Trophoblast cell (in vitro differentiated cells and primary cell): ENCODE measurements around the gene MYT1.

Experiments used
- DNase-seq, 2 donors: peaks; one replicate each; pipeline ENCODE4 v3.0.0-alpha.2; 2016
- H2AFZ ChIP-seq: 2 replicates; pipeline ENCODE4 v1.6.1; 2013; ENCODE audit warnings: low read length, moderate library complexity, mild to moderate bottlenecking; ENCODE audit not compliant: insufficient read depth, poor library complexity
- H2AK5ac ChIP-seq: 2 replicates; pipeline ENCODE4 v1.6.1; 2013; ENCODE audit warnings: mild to moderate bottlenecking, low read length
- H2BK120ac ChIP-seq: 2 replicates; pipeline ENCODE4 v1.6.1; 2013; ENCODE audit warnings: low read length, mild to moderate bottlenecking, moderate library complexity; ENCODE audit not compliant: insufficient read depth, poor library complexity
- H2BK12ac ChIP-seq: 2 replicates; pipeline ENCODE4 v1.6.1; 2013; ENCODE audit warnings: mild to moderate bottlenecking, low read length, moderate library complexity
- H2BK5ac ChIP-seq: 2 replicates; pipeline ENCODE4 v1.6.1; 2013; ENCODE audit warnings: low read length, low read depth, moderate library complexity, mild to moderate bottlenecking; ENCODE audit not compliant: poor library complexity
- H3K14ac ChIP-seq: 2 replicates; pipeline ENCODE4 v1.6.1; 2013; ENCODE audit warnings: mild to moderate bottlenecking, low read length
- H3K18ac ChIP-seq: 2 replicates; pipeline ENCODE4 v1.6.1; 2013; ENCODE audit warnings: mild to moderate bottlenecking, low read length
- H3K23ac ChIP-seq: 2 replicates; pipeline ENCODE4 v1.6.1; 2013; ENCODE audit warnings: low read length
- H3K27ac ChIP-seq: 2 replicates; pipeline ENCODE4 v1.5.1; 2013; ENCODE audit warnings: low read depth, mild to moderate bottlenecking, inconsistent platforms, low read length, moderate library complexity
- H3K27me3 ChIP-seq: 2 replicates; pipeline ENCODE4 v1.6.1; 2013; ENCODE audit warnings: inconsistent platforms, mild to moderate bottlenecking, low read length, moderate library complexity; ENCODE audit not compliant: insufficient read depth
- H3K36me3 ChIP-seq, 2 experiments: 1 replicate in 1 of 2; 2 replicates in 1 of 2; pipeline ENCODE4 v1.6.1; 2013; ENCODE audit warnings: low read length in 2 of 2, mild to moderate bottlenecking in 2 of 2, moderate library complexity in 1 of 2; ENCODE audit not compliant: insufficient read depth in 2 of 2, control insufficient read depth in 1 of 2
- H3K4ac ChIP-seq: 2 replicates; pipeline ENCODE4 v1.6.1; 2013; ENCODE audit warnings: low read depth, mild to moderate bottlenecking, low read length, moderate library complexity
- H3K4me1 ChIP-seq, 2 experiments: 1 replicate in 1 of 2; 2 replicates in 1 of 2; pipeline ENCODE4 v1.6.1; 2013; ENCODE audit warnings: low read length in 2 of 2, mild to moderate bottlenecking in 2 of 2, moderate library complexity in 1 of 2; ENCODE audit not compliant: insufficient read depth in 2 of 2, control insufficient read depth in 1 of 2
- H3K4me2 ChIP-seq: 2 replicates; pipeline ENCODE4 v1.6.1; 2013; ENCODE audit warnings: inconsistent platforms, mild to moderate bottlenecking, low read length, moderate library complexity
- H3K4me3 ChIP-seq: 2 replicates; pipeline ENCODE4 v1.5.1; 2013; ENCODE audit warnings: mild to moderate bottlenecking, low read depth, low read length, inconsistent platforms
- H3K79me1 ChIP-seq: one replicate; pipeline ENCODE4 v1.6.1; 2013; ENCODE audit warnings: low read length
- H3K79me2 ChIP-seq: 2 replicates; pipeline ENCODE4 v1.6.1; 2013; ENCODE audit warnings: low read length, mild to moderate bottlenecking; ENCODE audit not compliant: control insufficient read depth, insufficient read depth, poor library complexity
- H3K9ac ChIP-seq: 2 replicates; pipeline ENCODE4 v1.6.1; 2013; ENCODE audit warnings: mild to moderate bottlenecking, low read length
- H3K9me3 ChIP-seq: 2 replicates; pipeline ENCODE4 v1.6.1; 2013; ENCODE audit warnings: low read depth, mild to moderate bottlenecking, control low read depth, inconsistent platforms, low read length; ENCODE audit not compliant: insufficient read depth
- H4K12ac ChIP-seq: 2 replicates; pipeline ENCODE4 v1.6.1; 2013; ENCODE audit warnings: low read depth, mild to moderate bottlenecking, low read length, moderate library complexity
- H4K8ac ChIP-seq: 2 replicates; pipeline ENCODE4 v1.6.1; 2013; ENCODE audit warnings: low read depth, mild to moderate bottlenecking, low read length, moderate library complexity
- H4K91ac ChIP-seq: one replicate; pipeline ENCODE4 v1.6.1; 2013; ENCODE audit warnings: low read depth, mild to moderate bottlenecking, low read length, moderate library complexity
- WGBS: extraction: QIAGEN DNeasy Blood & Tissue Kit; methylation state at CpG from one replicate; pipeline ENCODE4 v1.1.7; 2013; ENCODE audit warnings: missing lambda C conversion rate; ENCODE audit not compliant: insufficient read length, insufficient coverage; ENCODE audit errors: extremely low coverage; 5-methylcytosine and 5-hydroxymethylcytosine counted together

The MYT1 gene

DNA sequence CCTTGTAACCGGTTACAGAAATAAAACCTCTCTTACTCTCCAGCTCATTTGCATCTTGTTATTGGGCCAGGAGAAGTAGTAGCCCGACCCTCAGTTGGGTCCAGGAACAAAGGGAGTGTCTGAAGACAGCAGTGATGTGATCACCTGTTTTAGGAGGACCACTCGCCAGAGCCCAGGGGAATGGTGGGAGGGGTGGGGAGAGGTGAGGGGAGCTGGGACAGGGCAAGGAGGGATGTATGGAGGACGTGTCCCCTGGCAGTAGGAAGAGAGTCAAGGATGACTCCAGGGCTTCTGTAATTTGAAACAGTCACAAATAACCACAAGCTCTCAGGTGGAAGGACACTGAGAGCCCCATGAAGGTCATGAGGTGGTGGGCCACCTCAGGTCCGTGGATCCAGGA, 89.9 kb downstream of the MYT1 start:
- H2BK120ac ChIP-seq, result no peak overlapping the region
- H3K9me3 ChIP-seq, result no peaks in the 10 kb centered on the region
- no CpG with 5 or more reads among the region's 5 CpGs for WGBS

GRCh38 chr20:64254571-64255360, 90.5 kb downstream of the MYT1 start:
- no peak for DNase-seq
- Histone ChIP-seq H2BK120ac (peak overlapping the region; percentile 67), H2BK5ac (peak overlapping the region; percentile 82), H2AFZ (peak overlapping the region; percentile 92), H3K27ac (peak overlapping the region; percentile 65), H3K79me2 (peaks cover 8% of the 10 kb centered on the region), H3K23ac (no peak overlapping the region), H3K36me3 (no peaks in the 10 kb centered on the region), H4K12ac (peak overlapping the region; percentile 85), H3K18ac (peak overlapping the region; percentile 55), H3K4ac (peak overlapping the region; percentile 41), H3K9me3 (no peaks in the 10 kb centered on the region), H4K91ac (peak overlapping the region; percentile 80), H3K79me1 (peaks cover 9% of the 10 kb centered on the region), H3K14ac (peak overlapping the region; percentile 80), H3K27me3 (no peaks in the 10 kb centered on the region), H3K4me2 (peak overlapping the region; percentile 90), H2AK5ac (peak overlapping the region; percentile 9), H2BK12ac (peak overlapping the region; percentile 20), H3K9ac (peak overlapping the region; percentile 82), H3K4me1 (peaks cover 9 to 12% of the 10 kb centered on the region in 2 experiments), H3K4me3 (peak overlapping the region; percentile 80), H4K8ac (peak overlapping the region; percentile 97)
- WGBS, result no CpG with 5 or more reads among the region's 28 CpGs

More for the DNA sequence above, 89.9 kb downstream of the MYT1 start:
- H3K4me3 ChIP-seq, result no peak overlapping the region
- no peak overlapping the region for H3K9ac ChIP-seq
- no peak overlapping the region for H2BK5ac ChIP-seq
- no peak overlapping the region for H3K18ac ChIP-seq
- H3K79me2 ChIP-seq, result peaks cover 8% of the 10 kb centered on the region
- H2AK5ac ChIP-seq, result peak overlapping the region; percentile 9
- no peak overlapping the region for H2AFZ ChIP-seq
- no peak for DNase-seq
- H3K36me3 ChIP-seq, result no peaks in the 10 kb centered on the region
- H3K14ac ChIP-seq, result no peak overlapping the region
- H4K8ac ChIP-seq, result no peak overlapping the region
- peaks cover 9 to 12% of the 10 kb centered on the region in 2 experiments for H3K4me1 ChIP-seq
- H3K4me2 ChIP-seq, result no peak overlapping the region
- no peak overlapping the region for H4K91ac ChIP-seq
- no peaks in the 10 kb centered on the region for H3K27me3 ChIP-seq
- H3K79me1 ChIP-seq, result peaks cover 9% of the 10 kb centered on the region
- no peak overlapping the region for H3K4ac ChIP-seq
- peak overlapping the region; percentile 20 for H2BK12ac ChIP-seq
- peak overlapping the region; percentile 23 for H4K12ac ChIP-seq
- H3K27ac ChIP-seq, result no peak overlapping the region
- no peak overlapping the region for H3K23ac ChIP-seq

DNA sequence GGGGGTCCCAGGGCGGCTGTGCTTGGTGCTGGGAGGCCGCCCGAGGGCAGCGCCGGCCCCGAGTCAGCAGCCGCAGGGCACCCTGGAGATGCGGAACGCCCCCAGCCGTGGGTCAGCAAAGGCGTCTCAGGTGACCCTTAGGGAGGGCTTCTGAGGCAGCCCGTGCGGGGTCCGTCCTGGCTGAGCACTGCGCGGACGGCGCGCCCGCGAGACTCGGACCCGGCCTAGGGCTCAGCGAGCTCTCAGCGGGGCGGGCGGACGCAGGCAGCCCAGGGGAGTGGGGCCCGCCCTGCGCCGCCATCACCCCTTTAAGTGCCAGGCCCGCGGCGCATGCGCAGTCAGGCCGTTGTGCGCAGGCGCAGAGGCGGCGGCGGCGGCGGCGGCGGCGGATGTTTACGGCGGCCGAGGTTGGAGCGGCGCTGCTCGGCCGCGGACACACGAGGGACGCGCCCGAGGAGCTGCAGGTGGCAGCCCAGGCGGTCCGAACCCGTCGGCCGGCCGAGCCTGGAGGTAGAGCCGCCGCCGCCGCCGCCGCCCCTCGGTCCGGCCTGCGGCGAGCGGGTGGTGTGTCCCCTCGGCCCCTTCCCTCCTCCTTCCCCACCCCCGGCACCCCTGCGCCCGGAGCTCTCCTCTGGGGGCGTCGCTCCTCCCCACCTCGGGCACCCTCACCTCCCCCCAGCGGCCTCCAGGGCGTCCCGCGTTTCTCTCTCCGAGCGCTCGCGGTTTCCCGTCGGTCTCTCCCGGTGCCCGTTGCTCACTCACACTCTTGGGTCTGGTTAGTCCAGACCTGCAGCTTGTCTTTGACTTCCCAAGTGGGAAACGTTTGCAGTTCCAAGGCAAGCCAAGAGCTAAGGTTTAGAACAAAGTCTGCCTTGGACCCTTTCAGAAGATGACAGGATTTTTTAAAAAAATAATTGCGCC, 91.4 kb downstream of the MYT1 start, which contains the start of gene PCMTD2:
Gene PCMTD2, plus strand, starts transcription at position 388 of the 921 bp plus-strand sequence. CDS start 4,218 bp downstream, outside the sequence.
- DNase-seq, result peak; percentile 80 to 91
- H3K4ac ChIP-seq, result peak within 1 kb of the TSS; percentile 53
- no peaks in the 10 kb centered on the region for H3K27me3 ChIP-seq
- peaks cover 13 to 14% of the 10 kb centered on the region in 2 experiments for H3K4me1 ChIP-seq
- peak within 1 kb of the TSS; percentile 92 for H2AFZ ChIP-seq
- no peak within 1 kb of the TSS for H3K23ac ChIP-seq
- H3K18ac ChIP-seq, result peak within 1 kb of the TSS; percentile 83
- peak within 1 kb of the TSS; percentile 80 for H3K14ac ChIP-seq
- H3K9ac ChIP-seq, result peak within 1 kb of the TSS; percentile 82
- peak within 1 kb of the TSS; percentile 85 for H4K12ac ChIP-seq
- peak within 1 kb of the TSS; percentile 81 for H4K91ac ChIP-seq
- H2BK12ac ChIP-seq, result peak within 1 kb of the TSS; percentile 20
- H3K4me3 ChIP-seq, result peak within 1 kb of the TSS; percentile 85
- peak within 1 kb of the TSS; percentile 90 for H3K4me2 ChIP-seq
- H2AK5ac ChIP-seq, result peak within 1 kb of the TSS; percentile 9
- H3K27ac ChIP-seq, result peak within 1 kb of the TSS; percentile 65
- peak within 1 kb of the TSS; percentile 67 for H2BK120ac ChIP-seq
- WGBS, result no CpG with 5 or more reads among the region's 96 CpGs
- H3K36me3 ChIP-seq, result peaks cover 0 to 1% of the 10 kb centered on the region in 2 experiments
- H3K79me2 ChIP-seq, result peaks cover 8% of the 10 kb centered on the region
- H3K9me3 ChIP-seq, result no peaks in the 10 kb centered on the region
- H4K8ac ChIP-seq, result peak within 1 kb of the TSS; percentile 97
- H2BK5ac ChIP-seq, result peak within 1 kb of the TSS; percentile 82
- H3K79me1 ChIP-seq, result peaks cover 11% of the 10 kb centered on the region

GRCh38 chr20:64256282-64256935, 92.2 kb downstream of the MYT1 start:
- Histone ChIP-seq H3K36me3 (peaks cover 0 to 2% of the 10 kb centered on the region in 2 experiments), H2AK5ac (no peak overlapping the region), H3K27ac (no peak overlapping the region), H2BK12ac (no peak overlapping the region), H4K12ac (no peak overlapping the region), H2AFZ (peak overlapping the region; percentile 72), H3K23ac (no peak overlapping the region), H4K8ac (peak overlapping the region; percentile 86), H3K14ac (peak overlapping the region; percentile 49), H3K4ac (peak overlapping the region; percentile 53), H2BK120ac (no peak overlapping the region), H3K27me3 (no peaks in the 10 kb centered on the region), H4K91ac (no peak overlapping the region), H3K79me1 (peaks cover 13% of the 10 kb centered on the region), H3K4me1 (peaks cover 15 to 16% of the 10 kb centered on the region in 2 experiments), H3K18ac (no peak overlapping the region), H2BK5ac (peak overlapping the region; percentile 38), H3K4me2 (peak overlapping the region; percentile 81), H3K9ac (peak overlapping the region; percentile 28), H3K79me2 (peaks cover 8% of the 10 kb centered on the region), H3K9me3 (no peaks in the 10 kb centered on the region), H3K4me3 (peak overlapping the region; percentile 85)
- no CpG with 5 or more reads among the region's 15 CpGs for WGBS
- no peak for DNase-seq
